GM18498 (cell line): ENCODE results near the gene LCNL1.
"Not testable (repeated sequence)": the region's sequence is repeated elsewhere in the genome, so short reads cannot be mapped to it uniquely, and the experiment has no call there.

Experiments used
- ATAC-seq: cut with Tn5 transposase; IDR thresholded peaks from one replicate; pipeline ENCODE4 v1.9.1; 2021; ENCODE audit warnings: mild to moderate bottlenecking, moderate library complexity; ENCODE audit not compliant: unreplicated experiment

Gene LCNL1

DNA sequence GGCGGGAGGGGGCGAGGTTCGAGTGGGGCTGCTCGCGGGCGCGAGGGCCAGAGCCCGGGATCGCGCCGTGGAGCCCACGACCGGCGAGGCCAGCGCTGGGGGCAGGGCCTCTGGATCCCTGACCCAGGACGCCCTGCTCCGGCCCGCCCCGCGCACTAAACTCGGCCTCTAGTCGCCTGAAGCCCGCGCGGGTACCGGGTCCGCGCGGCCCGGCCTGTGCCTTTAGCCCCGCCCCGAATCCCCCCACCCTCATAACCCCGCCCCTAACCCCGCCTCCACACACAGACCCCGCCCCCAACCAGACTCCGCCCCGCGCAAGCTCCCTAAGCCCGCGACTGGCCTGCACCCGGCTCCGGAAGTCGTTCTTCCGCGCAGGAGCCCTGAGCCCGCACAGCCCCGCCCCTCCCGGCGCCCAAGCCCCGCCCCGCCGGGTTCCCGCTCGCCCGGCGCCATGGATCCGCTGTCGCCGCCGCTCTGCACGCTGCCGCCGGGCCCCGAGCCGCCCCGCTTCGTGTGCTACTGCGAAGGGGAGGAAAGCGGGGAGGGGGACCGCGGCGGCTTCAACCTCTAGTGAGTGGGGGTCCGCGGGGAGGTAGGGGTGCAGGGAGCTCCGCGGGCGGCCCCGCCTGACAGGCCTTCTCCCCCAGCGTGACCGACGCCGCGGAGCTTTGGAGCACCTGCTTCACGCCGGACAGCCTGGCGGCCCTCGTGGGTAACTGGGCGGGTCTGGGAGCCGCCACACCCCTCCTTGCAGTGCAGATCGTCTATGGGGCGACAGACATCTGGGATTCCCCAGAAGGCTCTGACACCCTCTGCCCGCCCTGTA lies 9.4 kb downstream of the LCNL1 start, which contains the start of gene PAXX:
PAXX (plus strand) TSS at position 430 of the 826 bp plus-strand sequence; CDS start at position 452, 22 bp downstream.
- peak; percentile 86 for ATAC-seq

DNA sequence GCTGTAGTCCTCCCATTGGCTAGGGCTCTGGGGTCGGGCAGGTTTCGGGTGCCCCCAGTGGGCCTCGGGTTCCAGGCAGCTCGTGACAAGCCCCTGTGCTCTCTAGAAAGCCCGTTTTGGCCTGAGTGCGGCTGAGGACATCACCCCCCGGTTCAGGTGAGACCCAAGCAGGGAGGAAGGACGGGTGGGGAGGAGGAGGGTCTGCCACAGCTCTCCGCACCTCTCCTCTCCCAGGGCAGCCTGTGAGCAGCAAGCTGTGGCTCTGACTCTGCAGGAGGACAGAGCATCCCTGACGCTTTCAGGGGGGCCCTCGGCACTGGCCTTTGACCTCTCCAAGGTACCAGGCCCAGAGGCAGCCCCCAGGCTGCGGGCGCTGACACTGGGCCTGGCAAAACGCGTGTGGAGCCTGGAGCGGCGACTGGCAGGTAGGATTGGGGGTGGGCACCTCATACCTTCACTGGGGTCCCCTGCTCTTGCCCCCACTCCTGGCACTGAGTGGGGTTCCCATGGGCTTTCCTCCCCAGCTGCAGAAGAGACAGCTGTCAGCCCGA lies 10.1 kb downstream of the LCNL1 start:
- no peak for ATAC-seq

DNA sequence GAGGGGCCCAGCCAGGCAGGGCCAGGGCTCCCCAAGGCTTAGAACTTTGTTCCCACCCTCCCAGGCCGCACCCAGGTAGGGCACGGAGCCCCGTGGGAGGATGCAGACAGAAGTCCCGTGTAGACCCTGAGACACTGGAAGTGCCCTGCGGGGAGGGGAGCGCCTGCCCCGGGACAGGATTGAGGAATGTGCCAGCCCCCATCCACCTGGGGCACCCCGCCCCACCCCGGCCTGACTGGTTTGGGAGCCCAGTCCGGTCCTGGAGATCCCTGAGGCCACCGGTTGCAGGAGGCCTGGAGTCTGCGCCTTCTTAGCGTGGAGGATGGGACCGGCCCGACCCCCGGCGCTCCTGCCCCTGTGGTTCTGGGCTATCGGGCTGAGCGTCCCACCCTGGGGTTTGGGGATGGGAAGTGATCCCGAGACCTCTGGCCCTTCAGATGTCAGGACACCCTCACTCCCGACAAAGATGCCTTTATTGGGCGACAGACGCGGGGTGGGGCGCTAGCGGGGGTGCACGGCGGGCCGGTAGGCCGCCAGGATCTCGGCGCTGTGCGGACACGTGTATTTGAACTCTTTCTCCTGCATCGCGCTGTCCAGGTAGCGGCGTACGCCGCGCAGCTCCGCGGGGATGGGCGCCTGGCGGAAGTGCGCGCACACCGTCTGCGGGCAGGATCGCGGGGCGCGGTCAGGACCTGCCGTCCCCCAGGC lies 11.5 kb downstream of the LCNL1 start:
- ATAC-seq: no peak

DNA sequence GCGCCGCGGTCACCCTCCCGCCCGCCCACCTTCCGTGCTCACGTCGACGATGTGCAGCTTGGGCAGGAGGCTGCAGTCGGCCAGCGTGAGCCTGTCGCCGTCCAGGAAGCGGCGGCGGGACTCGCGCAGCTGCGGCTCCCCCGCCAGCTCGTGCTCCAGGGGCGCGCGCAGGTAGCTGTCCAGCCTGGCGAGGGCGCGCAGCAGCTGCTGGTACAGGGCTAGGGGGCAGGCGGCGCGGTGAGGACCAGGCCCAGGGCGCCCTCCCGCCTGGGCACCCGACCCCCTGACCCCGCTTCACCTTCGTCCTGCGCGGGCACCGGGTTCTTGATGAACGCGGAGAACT lies 12.1 kb downstream of the LCNL1 start:
- ATAC-seq: no peak

DNA sequence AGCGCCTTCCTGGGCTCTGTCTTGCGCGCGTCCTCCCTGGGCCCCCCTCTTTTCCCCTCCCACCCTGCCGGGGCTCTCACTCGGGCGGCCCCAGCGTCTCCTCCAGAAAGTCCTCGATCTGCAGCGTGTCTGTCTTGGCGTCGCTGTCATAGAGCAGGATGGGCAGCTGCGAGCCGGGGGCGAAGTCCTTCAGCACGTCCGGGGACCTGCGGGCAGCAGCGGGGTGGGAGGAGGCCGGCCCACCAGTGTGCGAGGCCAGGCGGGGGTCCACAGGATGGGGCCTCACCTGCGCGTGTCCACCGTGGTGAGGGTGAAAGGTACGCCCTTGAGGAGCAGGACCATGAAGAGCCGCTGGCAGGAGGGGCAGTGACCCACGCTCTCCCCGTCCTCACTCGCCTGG lies 12.6 kb downstream of the LCNL1 start:
- no peak for ATAC-seq

DNA sequence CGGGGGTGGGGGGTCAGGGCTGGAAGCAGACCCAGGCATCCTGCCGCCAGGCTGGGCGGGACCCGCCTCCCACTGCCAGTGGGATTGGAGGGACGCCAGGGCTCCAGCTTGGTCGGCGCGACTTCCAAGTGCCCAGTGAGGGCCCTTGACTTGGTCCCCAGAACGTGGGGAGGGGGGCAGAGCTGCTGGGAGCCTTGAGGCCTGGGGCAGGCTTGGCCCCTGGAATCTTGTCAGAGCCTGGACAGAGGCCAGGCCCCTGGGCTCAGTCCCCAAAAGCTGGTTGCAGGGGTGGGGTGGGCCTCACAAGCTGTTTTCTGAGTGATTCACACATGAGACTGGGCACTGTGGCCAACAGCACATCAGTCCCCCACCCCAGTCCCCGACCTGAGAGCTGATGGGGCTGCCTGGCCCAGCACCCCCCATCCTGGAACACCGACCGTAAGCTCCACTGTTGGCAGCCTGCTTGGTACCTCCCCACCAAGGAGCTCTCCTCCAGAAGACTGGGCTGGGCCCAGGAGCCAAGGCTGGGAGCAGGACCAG lies 13.0 kb downstream of the LCNL1 start:
- no peak for ATAC-seq

DNA sequence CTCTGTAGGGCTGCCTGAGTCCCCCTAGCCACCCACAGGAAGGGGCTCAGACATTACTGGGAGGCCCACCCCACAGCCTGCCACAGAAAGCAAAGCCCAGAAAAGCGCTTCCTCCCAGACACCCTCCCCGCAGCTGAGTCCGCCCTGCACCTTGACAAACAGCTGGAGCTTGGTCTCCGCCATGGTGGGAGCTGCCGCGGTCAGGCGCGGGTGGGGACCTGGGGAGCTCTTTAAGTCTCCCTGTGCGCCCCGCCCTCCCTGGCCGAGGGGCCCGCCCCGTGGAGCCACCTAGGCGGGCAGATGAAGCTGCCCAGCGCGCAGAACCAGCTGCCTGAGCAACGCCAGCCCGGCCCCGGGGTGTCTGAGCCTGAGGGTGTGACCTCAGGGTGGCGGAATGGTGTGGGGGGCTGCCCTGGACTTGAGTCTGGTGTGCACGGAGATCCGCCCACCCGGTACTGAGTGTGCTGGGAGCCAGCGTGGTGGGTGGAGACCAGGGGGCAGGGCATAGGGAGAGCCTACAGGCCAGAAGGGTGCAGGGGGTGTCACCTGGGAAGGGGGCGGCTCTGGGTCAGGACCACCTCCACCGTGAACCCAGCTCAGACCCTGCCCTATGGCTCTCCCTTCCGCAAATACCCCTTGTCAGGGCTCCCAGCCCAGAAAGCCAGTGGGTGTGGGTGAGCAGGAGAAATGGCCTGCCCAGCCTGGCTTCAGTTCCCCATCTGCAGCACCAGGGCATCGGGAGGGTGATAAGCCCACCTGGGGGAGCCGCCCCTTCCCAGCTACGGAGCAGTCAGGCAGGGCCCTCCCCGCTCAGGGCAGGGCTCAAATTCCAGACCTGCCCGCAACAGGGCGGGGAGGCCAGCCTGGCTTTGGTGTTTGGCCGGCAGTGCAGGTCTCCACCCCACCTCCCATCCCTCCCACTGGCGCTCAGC lies 13.8 kb downstream of the LCNL1 start, which contains the start of gene CLIC3:
CLIC3 (minus strand) TSS at position 208 of the 932 bp plus-strand sequence; CDS start at position 183, 25 bp downstream.
- no peak for ATAC-seq

DNA sequence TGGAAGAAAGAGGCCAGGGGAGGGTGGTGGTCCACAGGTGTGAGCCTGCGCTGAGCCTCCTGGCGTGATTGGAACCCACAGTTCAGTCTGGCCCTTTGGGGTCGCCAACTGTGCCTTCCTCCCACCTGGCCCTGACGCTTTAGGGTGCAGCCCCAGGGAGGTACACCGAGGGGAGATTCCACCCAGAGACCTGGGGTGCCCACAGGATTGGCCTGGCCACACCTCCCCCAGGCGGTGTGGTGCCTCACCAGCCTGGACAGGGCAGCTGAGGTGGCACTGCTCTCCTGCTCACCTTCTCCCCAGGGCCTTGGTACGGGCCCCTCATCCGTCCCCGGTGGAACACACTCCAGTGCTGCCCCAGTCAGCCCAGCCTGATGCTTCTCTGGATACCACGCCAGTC lies 14.6 kb downstream of the LCNL1 start:
- ATAC-seq: no peak

DNA sequence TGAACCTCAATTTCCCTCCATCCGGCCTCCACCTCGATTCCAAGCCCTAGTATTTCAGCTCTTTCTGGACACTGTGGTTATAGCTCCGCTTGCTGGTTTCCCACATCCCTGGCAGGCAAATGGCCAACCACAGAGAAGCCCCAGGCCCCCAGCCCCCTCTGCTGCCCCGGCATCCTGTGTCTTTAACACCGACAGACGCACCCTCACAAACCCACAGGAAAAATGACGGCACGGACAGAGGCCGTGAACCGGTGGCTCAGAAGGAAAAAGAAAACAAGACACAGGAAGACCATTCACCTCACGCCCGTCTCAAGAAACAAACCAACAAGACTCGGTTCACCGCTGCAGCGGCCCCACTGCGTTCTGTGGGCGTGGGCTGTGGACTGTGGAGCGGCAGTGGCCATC lies 15.0 kb downstream of the LCNL1 start:
- no peak for ATAC-seq

DNA sequence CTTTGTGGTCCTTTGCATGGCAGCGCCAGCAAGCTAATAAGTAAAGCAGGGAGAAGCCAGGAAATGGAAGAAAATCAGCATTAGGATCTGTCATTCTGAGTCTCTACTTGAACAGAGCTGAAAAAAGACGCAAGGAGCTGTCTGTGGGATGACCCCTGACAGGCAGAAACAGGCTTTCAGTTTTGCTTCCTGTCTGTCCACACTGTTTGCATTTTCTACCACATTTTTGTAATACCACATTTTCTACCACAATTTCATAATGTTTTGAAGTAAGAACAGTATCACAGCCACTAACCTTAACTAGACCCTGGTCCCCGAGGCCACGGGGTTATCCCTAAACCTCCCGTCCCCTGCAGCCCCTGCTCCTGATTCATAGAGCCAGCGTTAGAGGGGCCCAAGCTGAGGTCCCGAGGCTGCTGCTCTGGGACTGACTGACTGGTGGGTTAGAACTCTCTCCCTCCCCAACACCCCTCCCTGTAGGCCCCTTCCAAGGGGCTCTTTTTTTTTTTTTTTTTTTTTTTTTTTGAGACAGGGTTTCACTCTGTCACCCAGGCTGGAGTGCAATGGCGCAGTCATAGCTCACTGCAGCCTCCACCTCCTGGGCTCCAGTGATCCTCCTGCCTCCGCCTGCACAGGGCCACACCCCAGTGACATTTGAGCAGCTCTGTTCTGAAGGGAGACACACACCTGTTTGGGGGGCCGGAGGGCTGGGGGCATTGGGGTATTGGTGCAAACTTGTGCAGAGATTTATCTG lies 17.6 kb downstream of the LCNL1 start:
- ATAC-seq: peak; percentile 76

DNA sequence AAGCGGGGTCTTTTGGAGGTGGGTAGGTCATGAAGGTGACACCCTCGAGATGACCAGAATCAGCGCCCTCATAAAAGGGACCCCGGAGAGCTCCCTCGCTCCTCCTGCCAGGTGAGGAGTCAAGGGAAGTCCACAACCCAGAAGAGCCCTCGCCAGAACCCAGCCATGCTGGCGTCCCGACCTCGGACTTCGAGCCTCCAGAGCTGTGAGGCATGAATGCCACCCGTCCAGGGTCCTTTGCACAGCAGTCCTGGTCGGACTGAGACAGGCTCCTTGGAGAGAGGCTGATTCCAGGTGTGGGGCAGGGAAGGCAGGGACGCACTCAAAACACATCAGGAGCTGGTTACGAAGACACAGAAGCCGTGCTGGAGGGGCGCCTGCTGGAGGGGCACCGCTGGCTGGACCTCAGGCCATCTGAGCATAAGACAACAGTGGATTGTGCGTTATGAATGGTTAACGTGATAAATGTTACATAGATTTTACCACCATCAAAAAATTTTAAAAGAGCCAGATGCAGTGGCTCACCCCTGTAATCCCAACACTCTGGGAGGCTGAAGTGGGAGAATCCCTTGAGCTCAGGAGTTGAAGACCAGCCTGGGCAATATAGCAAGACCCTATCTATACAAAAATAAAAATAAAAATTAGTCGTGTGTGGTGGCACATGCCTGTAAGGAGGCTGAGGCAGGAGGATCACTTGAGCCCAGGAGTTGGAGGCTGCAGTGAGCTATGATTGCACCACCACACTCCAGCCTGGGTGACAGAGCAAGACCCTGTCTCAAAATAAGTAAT lies 19.3 kb downstream of the LCNL1 start:
- no peak for ATAC-seq

DNA sequence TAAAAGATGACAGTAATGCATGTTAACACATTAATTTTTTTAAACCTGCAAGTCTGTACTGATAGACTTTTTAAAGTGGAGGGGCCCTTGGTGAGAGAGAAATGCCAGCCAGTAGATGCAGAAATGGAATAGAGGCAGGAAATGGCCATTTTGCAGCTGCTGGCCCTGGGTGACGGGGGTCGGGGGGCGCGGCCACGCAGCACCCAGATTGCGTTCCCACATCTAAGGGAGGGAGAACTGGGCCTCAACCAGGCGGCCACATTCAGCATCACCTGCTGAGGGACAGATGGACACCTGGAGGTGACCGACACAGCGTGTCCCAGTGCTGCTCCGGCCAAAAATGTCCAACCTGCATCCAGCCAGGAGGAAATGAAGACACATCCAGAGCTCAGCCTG lies 19.9 kb downstream of the LCNL1 start:
- no peak for ATAC-seq

DNA sequence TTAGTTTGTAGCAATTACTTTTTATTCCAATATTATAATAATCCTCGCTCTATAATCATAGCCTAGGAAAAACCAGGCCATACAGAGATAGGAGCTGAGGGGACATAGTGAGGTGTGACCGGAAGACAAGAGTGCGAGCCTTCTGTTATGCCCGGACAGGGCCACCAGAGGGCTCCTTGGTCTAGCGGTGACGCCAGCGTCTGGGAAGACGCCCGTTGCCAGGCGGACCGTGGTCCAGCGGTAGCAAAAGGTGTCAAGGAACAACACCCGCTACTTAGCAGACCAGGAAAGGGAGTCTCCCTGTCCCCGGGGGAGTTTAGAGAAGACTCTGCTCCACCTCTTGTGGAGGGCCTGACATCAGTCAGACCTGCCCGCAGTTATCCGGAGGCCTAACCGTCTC lies 21.5 kb downstream of the LCNL1 start:
- not testable (repeated sequence) for ATAC-seq

DNA sequence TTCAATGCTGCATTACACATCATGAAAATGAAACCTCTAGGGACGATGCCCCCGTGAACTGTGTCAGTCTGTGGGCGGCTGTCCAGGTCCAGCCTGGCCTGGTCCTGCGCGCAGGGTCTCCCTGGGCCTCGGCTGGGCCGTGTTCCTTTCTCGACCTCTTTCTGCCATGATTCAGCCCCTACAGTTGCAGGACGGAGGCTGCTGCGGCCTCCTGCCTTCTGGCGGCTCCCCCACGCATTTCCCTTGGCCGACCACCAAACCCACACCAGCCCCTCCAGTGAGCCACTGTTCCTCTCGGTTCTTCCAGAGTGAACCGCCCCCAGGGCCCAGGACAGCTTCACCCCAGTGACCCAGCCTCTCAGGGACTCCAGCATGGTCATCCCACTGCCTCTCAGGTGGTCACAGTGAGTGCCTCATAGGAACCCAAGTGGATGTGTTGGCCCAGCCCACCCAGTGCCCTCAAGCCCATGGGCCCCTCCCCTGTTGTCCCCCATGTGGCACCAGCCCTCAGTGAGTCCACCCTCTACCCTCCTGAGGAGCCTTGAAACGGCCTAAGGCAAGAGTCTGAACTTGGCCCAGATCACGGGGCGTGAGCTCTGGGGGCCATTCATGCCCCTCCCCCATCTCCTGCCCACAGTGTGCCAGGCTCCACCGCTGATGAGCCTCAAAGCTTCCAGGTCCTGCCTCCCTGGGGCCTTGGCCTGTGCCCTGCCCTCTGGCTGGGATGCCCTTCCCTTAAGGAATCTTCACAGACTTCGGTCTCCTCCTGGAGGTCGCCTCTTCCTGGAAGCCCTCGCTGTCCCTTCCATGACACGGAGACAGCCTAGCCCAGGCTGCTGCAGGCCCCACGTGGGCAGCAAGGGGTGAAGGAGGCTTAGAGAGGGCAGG lies 23.6 kb downstream of the LCNL1 start:
- no peak for ATAC-seq

DNA sequence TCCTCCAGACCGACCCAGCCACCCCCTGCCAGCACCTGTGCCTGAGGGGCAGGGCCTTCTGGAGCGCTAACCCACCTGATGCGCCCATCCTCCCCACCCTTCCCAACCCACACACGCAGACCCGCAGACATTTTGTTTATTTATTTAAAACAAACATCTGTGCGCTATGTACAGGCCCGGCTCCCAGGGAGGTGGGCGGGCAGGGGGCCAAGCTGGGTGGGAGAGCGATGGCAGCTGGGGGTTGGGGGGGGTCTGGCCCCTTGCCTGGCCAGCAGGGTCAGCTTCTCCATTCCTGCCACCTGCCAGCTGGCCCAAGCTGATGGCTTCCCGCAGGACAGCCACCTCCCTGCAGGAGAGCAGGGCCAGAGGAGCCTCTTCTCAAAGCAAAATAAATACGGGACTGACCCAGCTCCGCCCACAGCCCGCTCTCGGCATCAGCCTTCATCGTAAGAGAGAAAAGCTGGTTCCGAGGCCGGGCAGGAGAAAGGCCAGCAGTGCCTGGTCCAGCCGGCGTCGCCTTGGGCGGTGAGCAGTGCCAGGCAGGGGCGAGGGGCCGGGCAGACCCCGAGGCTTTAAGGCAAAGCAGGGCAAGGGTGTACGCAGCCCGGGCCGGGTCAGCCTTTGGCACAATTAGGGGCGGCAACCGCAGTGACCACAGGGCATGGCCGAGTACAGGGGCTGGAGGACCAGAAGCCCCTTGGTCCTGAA lies 24.5 kb downstream of the LCNL1 start:
- no peak for ATAC-seq

DNA sequence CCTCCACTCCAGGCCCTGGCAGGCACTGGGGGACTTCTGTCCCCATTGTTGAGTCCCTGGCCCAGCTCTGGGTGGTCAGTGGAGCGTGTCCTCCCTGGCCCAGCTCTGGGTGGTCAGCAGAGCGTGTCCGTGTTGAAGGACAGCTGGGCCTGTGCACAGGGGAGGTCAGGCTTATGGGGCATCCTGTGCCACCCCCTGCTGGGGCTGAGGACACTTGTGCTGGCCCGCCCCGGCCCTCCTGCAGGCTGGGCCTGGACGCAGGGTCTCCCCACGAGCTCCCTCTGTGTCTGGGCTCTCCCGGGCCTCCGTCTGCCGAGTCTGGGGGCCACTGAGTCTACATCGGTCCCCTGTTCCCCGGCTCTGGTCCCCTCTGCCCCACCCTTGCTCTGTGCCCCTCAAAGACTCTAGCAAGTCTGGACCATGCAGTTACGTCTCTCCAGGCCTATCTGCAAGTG lies 25.1 kb downstream of the LCNL1 start:
- ATAC-seq: no peak

DNA sequence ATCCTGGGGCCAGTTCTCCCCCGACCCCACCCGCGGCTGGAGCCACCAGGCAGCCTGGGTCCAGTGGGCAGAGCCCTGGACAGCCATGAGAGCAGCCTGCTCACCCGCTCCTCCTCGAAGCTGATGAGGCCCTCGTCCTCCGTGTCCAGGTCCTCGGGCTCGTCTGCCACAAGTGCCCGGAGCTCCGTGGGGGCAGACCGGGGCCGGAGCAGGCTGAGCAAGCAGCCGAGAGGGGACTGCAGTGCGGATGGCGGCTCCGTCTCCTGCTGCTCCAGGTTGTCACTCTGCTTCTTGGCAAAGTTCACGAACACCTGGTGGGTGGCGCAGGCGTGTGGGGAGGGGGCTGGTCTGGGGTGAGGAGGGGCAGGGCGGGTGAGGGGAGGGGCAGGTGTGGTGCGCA lies 25.5 kb downstream of the LCNL1 start:
- ATAC-seq: no peak
